Measurements from ENCODE around the gene DVL3.
"Not testable (repeated sequence)": the region's sequence is repeated elsewhere in the genome, so short reads cannot be mapped to it uniquely, and the experiment has no call there.

Gene DVL3

DNA sequence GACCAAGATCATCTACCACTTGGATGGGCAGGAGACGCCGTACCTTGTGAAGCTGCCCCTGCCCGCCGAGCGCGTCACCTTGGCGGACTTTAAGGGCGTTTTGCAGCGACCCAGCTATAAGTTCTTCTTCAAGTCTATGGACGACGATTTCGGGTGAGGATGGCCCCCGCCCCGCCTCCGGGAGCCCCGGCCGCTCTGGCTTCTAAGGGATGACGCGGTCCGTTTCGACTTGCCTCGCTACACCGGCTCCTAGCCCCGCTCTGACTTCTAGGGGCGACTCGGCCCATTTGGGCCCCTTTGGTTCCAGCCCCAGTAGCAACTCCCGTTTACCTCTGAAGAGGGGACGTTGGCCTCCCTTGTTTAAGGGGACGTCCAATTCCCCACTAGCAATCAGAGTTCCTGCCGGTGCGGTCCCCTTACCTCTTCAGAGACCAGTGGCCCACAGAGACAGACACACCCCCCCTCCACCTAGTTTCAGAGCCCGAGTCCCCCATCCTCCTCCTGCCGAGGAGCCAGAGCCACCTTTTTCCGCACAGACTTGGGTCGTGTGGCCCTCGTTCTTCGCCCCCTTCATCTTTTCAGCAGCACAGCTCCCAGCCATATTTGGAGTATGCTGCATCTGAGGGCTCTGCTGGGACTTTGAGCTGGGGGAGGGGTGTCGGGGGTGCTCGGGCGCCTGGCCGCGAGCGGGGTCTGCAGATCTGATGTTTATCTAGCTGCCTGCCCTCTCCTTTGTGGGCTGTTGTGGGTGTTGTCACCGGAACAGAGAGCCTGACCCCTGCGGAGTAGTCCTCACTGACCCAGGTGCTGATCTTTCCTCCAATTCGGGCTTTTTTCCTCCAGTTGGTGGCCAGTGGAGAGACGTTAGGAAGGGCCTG, 706 bp downstream of the DVL3 start:
- peak; percentile 50 for DNase-seq (ENCODE audit: low read depth)

DNA sequence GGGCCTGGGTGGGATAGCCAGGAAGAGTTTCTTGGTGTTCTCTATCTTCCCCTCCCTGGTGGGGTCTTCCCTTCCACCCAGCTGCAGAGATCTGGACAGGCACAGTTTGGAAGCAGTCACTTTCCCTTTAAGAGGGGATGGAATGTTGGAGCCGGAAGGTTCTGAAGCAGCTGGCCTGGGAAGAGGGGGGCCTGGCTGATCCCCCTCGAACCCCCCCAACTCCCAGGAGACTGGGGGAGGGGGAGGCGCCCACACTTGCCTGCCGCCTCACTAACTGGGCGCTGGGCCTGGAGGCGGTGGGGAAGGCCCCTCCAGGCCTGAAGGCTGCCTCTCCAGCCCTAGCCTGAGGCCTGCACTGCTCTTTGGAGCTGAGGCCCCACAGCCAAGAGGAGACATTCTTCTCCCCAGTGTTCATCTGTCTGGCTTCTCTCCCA, 1.4 kb downstream of the DVL3 start:
- peak; percentile 43 for DNase-seq (ENCODE audit: low read depth)

DNA sequence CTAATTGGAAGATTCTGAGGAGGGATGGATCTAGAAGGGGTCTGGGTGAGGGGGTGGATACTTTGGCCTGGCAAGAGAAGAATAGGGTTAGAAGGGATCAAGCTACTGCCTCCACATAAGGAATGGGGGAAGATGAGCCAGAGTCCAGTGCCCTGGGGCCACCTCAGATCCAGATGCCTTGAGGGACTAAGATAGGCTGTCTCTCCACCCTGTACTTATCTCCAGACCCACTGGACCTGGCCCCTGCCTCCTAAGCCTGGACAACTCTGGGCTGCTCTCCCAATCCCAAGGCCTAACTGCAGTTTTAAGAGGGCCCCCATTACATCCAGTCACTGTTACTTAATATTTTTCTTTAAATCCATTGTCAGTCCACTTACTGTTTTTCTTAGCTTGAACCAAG, 2.0 kb downstream of the DVL3 start:
- no peak for DNase-seq (ENCODE audit: low read depth)

DNA sequence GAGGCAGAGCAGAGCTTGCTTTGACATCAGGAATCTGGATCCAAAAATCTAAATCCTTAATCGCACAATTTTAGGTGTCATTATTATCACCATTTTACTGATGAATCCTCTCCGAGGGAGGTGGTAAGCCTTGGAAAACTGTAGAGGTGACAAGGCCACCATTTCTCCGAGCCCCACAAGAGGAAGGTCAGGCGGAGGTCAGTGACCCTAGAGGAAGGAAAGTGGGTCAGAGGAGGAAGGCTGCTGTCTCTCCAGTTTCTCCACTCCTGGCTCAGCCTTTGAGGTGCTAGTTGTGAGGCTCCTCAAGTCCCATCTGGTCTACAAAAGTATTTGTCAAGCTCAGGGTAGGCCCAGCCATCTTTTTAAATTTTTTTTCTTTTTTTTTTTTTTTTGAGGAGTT, 3.2 kb downstream of the DVL3 start:
- no peak for DNase-seq (ENCODE audit: low read depth)

DNA sequence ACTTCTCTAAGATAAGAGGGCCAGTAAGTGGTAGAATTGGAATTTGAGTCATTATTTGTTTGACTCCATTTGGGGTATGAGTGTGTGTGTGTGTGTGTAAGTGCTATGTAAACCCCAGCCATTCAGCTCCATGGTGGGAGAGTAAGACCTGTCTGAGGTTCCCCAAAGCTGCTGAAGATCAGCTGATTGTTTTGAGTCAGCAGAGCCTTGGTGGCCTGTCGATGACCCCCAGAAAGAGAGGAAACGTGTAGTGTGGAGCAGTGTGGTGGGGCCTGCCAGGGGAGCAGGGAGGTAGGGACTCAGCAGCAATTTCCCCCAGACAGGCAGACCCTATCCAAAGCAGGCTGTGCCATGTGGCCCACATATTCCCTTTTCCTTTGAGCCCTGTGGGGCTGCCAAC, 5.3 kb downstream of the DVL3 start:
- peak; percentile 92 for DNase-seq (ENCODE audit: low read depth)

DNA sequence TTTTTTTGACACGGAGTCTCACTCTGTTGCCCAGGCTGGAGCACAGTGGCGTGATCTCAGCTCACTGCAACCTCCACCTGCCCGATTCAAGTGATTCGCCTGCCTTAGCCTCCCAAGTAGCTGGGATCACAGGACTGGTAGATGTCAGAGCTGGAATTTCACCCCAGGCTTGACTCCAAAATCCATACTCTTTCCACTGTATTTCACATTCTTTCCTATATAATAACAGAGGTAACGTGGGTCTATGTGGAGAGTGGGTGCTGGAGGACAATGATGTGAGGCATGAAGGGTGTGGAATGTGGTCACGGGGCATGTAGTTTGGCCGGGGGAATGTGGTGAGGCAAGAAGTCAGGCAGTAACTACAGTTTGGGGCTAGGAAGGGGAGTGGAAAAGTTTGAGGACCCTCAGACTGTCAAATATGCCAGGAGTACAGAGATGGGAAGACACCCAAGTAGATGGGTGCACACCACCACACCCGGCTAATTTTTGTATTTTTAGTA, 7.4 kb downstream of the DVL3 start:
- not testable (repeated sequence) for DNase-seq (ENCODE audit: low read depth)

DNA sequence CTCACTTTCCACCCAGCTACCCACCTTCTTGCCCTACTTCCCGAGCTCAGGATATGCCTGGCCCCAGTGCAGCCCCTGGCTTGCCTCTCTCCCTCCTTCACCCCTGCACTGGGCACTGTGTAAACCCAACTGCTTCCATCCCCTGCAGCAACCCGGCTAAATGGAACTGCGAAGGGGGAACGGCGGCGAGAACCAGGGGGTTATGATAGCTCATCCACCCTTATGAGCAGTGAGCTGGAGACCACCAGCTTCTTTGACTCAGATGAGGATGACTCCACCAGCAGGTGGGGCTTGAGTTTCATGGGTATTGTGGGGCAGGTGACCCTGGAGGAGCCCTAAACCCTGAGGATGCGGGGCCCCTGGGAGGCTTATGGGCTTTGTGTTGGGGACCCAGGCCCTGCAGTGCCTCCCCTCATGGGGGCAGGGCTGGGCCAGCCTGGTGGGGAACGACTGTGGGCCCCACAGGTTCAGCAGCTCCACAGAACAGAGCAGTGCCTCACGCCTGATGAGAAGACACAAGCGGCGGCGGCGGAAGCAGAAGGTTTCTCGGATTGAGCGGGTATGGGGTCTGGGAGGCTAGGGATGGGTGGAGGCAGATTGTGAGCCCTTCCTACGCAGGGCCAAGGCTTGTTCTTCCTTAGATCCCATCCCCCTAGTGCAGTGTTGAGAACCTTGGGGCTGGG, 9.6 kb downstream of the DVL3 start:
- DNase-seq (ENCODE audit: low read depth) = no peak

DNA sequence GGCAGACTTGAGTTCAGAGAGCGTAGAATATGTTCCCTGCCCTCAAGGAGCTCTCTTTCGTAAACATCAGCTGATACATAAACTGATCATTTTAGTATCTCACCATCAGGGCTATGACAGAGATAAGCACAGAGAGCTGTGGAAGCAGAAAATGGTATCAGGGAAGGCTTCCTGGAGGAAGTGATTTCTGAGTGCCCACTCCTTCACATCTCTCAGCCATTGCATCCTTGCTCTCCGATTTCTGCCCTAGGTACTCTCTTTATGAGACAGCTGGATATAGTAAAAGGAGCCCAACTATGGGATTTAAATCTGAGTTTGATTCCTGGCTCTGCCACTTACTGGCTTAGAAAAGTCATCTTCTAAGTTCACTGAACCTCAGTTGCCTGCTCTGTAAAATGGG, 10.4 kb downstream of the DVL3 start:
- no peak for DNase-seq (ENCODE audit: low read depth)

DNA sequence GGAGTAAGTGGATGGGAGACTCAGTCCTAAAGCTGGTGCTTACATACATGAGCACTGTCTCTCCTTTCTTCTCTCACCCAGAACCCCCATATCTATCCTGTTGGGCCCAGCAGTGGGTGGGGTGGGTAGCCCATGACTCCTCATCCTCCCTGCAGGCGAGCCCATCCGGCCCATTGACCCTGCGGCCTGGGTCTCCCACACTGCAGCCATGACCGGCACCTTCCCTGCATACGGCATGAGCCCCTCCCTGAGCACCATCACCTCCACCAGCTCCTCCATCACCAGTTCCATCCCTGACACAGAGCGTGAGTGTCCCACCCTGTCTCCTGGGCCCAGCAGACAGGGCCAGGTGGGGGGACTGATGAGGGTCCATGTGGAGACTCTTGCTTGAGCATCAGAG, 11.5 kb downstream of the DVL3 start:
- DNase-seq (ENCODE audit: low read depth) = no peak

DNA sequence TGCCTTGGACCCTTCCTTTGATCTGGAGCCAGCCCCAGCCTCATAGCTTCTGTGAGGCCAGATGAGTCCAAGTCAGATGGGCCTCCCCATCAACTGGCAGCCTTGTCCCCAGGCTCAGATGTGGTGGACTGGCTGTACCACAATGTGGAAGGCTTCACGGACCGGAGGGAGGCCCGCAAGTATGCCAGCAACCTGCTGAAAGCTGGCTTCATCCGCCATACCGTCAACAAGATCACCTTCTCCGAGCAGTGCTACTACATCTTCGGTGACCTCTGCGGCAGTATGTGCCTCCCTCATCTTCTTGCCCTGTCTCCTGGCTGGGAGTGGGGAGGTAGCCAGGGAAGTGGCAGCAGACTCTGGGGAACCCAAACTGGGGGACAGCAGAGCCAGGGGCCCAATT, 12.6 kb downstream of the DVL3 start:
- DNase-seq (ENCODE audit: low read depth) = no peak

DNA sequence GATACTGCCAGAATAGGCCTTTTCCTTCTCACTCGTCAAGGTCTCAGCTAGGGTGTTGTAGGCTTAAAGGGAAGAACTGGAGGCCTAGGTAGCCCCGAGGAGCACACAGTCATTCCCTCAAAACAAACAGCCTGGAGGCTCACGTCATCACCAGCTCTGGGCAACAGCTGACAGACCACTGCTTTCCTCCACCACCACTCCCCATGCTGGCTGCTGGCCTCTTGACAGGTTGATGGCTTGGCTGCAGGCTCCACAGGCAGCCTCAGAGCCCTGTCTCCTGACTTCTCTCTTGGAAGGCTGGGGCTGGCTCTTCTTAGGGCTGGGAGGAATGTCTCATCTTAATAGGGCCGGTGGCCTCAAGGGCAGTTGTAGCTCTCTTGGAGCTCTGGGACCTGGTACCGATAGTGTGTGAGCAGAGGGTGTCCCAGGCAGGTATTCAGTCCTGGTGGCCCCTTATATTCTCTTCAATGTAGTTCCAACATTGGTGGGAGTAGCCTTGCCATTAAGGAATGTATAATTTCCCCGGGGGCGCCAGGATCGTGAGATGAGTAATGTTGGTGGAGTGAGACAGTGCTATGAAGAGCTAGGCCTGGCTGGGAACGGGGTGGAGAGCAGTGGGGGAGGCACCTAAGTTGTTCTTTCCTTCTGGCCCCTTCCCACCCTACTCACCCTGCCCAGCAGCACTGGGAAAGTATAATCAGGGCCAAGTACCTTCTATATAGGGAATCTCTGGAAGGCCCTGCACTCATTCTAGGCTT, 13.4 kb downstream of the DVL3 start:
- DNase-seq (ENCODE audit: low read depth) = peak; percentile 73

DNA sequence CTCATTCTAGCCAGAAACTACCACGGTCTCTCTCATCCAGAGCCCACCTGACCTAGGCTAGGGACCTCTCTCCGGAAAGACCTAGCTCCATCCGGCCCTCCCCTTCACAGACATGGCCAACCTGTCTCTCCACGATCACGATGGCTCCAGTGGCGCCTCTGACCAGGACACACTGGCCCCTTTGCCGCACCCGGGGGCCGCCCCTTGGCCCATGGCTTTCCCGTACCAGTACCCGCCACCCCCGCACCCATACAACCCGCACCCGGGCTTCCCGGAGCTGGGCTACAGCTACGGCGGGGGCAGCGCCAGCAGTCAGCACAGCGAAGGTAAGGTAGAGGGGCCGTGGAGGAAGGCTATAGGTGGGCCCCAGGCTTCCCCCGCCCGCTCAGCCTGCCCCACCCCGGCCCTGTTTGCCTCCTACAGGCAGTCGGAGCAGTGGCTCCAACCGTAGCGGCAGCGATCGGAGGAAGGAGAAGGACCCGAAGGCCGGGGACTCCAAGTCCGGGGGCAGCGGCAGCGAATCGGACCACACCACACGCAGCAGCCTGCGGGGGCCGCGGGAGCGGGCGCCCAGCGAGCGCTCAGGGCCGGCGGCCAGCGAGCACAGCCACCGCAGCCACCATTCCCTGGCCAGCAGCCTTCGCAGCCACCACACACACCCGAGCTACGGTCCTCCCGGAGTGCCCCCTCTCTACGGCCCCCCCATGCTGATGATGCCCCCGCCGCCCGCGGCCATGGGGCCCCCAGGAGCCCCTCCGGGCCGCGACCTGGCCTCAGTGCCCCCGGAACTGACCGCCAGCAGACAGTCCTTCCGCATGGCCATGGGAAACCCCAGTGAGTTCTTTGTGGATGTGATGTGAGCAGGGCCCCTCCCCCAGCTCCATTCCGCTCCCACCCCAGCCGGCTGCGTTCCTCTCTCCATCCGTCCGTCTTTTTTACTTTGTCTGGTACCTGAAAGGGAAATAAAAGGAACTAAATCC, 15.0 kb downstream of the DVL3 start:
- no peak for DNase-seq (ENCODE audit: low read depth)

DNA sequence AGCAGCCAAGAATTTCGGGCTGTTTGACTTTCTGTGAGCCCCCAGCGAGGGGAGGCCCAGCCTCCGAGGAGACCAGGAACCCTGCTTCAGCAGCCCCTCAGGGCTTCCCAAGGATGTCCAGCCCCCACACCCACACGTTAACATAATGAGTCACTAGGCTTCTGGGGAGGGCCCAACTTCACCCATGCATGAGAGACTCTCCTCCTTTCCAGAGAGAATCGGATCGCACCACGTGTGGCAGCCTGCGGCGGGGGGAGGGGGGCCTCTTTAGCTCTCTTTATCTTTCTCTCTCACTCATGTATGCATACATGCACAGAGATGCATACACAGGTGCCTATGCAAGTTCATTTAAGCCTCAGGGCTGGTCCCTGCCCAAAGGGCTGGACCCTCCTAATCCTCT, 16.4 kb downstream of the DVL3 start:
- DNase-seq (ENCODE audit: low read depth) = peak; percentile 77

DNA sequence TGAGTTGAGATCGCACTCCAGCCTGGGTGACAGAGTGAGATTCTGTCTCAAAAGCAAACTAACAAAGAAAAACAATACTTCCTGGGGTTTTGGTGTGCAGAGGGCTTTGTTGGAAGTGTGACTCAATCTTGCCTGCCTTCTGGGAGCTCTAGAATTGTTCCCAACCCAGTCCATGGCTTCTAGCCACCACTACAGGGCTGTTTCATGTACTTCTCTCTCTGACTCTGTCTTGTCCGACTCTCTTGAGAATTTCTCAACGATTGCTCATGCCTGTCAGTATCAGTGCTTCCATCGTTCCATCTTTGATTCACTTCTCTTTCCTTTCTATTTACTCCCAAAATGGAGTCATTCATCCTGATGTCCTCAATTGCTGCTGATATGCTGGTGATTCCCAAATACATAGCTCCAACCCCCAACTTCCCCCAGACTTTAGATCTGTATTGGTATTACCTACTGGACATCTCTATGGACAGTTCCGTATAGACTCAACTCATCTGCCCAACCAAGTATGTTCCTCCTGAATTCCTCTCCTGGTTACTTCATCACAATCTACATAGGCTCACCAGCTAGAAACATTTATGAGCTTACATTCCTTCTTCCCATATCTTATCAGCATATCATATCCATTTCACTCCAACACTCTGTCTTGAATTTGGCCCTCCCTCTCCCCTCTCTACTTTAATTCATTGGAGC, 17.6 kb downstream of the DVL3 start:
- DNase-seq (ENCODE audit: low read depth) = peak; percentile 91

DNA sequence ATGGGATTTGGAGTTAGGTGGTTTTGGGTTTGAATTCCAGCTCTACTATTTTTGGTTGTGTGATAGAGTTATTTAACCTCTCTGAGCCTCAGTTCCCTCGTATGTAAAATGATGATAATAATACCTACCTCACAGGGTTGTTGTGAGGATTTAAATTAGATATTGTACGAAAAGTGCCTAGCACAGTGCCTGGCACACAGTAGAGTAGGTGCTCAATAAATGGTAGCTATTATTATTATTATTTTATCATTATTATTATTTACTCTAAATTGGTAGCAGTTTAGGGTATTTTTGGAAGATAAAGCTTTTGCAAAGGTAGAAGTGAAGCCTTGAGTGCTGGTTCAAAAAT, 18.2 kb downstream of the DVL3 start:
- DNase-seq (ENCODE audit: low read depth) = no peak

DNA sequence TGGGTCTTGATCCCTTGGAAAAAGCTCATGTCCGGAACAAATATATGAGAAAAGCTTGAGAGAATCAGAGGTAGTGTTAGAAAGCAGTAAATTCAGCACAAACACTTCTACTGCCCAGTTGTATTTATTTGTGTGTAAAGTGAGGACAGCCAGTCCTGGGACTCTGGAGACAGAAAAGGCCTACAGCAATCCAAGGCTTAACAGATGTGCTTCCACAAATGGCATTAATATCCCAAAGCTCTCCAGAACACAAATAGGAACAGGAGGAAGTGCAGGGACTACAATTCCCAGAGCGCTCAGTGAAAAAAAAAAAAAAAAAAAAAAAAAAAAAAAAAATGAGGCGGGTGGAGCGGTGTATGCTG, 19.1 kb downstream of the DVL3 start:
- DNase-seq (ENCODE audit: low read depth) = no peak

DNA sequence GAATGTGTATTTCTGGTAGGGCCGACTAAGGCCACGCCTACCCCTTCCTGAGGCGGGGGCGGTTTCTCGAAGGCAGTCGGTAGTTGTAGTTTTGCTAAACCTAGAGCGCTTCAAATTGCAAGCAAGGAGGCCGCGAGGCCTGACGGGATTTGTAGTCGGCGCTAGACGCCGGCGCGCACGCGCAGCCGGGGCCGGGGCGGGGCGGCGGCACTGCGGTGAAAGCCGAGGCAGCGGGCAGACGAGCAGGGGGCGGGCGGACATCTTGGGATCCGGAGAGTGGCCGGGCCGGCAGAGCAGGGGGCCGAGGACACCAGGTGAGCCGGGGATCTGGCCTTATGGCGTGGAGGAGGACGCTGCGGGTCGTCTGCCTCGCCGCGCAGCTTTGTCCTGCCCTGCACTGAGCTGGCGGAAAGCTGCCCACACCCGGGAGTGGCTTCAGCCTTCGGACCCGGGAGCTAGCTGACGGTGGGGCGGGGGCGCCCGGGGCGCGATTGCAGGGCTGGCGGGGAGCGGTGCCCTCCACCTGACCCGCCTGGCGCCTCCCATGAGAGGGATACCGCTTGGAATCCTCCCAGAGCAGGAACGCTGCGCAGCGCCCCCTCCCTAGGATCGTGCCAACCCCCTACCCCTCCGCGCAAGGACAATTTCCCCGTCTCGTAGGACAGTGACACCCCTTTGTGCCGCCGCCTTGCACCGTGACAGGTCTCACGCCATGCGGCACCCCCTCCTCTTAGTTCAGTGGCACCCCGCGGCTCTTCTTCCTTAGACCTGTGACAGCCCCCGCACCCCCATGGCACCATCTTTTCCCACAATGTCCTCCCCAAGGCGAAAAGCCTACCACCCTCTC, 19.7 kb downstream of the DVL3 start, which contains the start of gene AP2M1:
Gene AP2M1 (plus strand): TSS at position 210 of the 847 bp plus-strand sequence. CDS start 2,139 bp downstream, outside the sequence.
- peak; percentile 99 for DNase-seq (ENCODE audit: low read depth)

DNA sequence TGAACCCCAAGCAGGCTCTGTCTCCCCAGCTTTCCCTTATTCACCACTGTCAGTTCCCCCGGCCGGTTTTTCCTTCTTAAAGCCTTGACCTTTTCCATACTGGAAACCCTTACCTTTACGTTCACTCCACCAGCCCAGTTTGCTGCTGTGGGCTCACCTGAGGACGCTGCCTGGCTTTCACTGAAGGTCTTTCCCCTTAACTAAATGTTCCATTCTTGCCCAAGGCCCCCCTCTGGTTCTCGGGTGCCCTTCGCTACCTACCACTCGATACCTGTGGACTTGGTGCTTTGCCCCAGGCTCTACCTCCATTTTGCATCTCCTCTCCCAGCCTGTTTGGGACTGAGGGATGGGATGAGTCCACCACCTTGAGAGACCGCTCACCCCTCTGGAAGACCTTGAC, 20.3 kb downstream of the DVL3 start:
- no peak for DNase-seq (ENCODE audit: low read depth)

DNA sequence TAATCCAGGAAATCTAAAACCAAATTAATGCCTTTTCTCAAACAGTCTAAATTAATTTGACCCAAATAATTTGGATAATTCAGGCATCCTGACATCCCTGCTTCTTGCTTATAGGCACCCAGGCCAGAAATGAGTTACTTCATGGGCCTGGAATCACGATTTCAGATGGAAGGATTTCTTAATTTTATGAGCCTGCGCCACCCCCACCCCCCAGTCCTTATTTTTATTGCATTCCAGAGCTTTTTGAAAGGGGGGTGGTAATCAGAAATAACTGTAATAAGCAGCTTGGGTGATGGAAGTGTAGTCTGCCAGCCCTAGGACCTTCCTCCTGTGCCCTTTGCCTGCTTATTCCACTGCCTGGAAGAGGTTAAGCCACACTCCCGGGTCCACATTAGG, 20.8 kb downstream of the DVL3 start:
- DNase-seq (ENCODE audit: low read depth) = peak; percentile 26

All from iris pigment epithelial cell (primary cell).